ENCODE data around the gene RASSF5. TPM values are rescaled to one million over a fixed set of nuclear protein-coding genes. Genes with fewer than 3 reads are reported as not detected.

Gene RASSF5
- total and polyA plus RNA-seq, 10 of the 15 experiments (the other 5 are each of a cell fraction or from before 2014, with no cell fraction given) = 14.0 to 89.6 (median 68.9) TPM

- in situ Hi-C loops (cut with MboI) = no loop called here
- ChIA-PET RAD21 (ENCODE audit: unreplicated experiment) (no interaction called here), POLR2A (no interaction called here), CTCF (interaction anchor here (6.0 kb wide), 1 partner anchor 50 kb away, joined by 44 read pairs; no protein-coding TSS in a partner anchor), SMC1A (ENCODE audit: uncharacterized antibody, unreplicated experiment) (interaction anchor here (1.2 to 1.4 kb wide), 2 partner anchors 71 to 89 kb away, joined by 3 read pairs; partner anchors contain the start of gene RASSF5)
- no peak overlapping the region for H3K27ac ChIP-seq (ENCODE audit: control insufficient read depth, insufficient read depth)
- H3K36me3 ChIP-seq (ENCODE audit: control insufficient read depth in 2 of 2, insufficient read depth in 2 of 2, low read length in 1 of 2) = peaks cover 14 to 25% of the 10 kb centered on the region in 2 experiments
- H2AFZ ChIP-seq (ENCODE audit: control insufficient read depth, low read depth, low read length) = no peak overlapping the region
- no peak overlapping the region for H3K9ac ChIP-seq (ENCODE audit: control insufficient read depth, insufficient read depth, low read length)
- H3K9me3 ChIP-seq (replicated peaks; ENCODE audit: control insufficient read depth, insufficient read depth, low read length) = no peaks in the 10 kb centered on the region
- H4K20me1 ChIP-seq (ENCODE audit: control insufficient read depth, insufficient read depth) = no peaks in the 10 kb centered on the region
- intact Hi-C loops (cut with micrococcal nuclease; ENCODE audit: unreplicated experiment) = no loop called here
- ATAC-seq (no peak), DNase-seq (ENCODE audit: low read depth, low spot score) (no peak), FAIRE-seq (no peak)
- no peaks in the 10 kb centered on the region for H3K4me1 ChIP-seq (ENCODE audit: control insufficient read depth, insufficient read depth, low read length)
- H3K4me3 ChIP-seq = no peak overlapping the region
- BruUV-seq (replicated peaks) = no TSS peak
- WGBS (ENCODE audit: insufficient coverage, insufficient replicate concordance, low lambda C conversion rate, missing lambda C conversion rate) = 97% methylated on average over 7 of the region's 7 CpGs
- H3K79me2 ChIP-seq (ENCODE audit: control insufficient read depth, insufficient read depth, low read length) = no peaks in the 10 kb centered on the region
- no peak overlapping the region for H3K4me2 ChIP-seq (ENCODE audit: control insufficient read depth, insufficient read depth)
- H3K27me3 ChIP-seq (replicated peaks in 1 of 2; ENCODE audit: control insufficient read depth in 2 of 2, insufficient read depth in 2 of 2, low read length in 1 of 2) = no peaks in the 10 kb centered on the region
- TF ChIP-seq ATF7 (IDR thresholded peaks at IDR 0.05; ENCODE audit: low read depth) (no peak), ZBTB4 (CRISPR knock-in tag; IDR thresholded peaks at IDR 0.05) (no peak), RUNX3 (IDR thresholded peaks at IDR 0.05; ENCODE audit: low read length) (no peak), CHD4 (IDR thresholded peaks at IDR 0.05) (no peak), HDAC2 (IDR thresholded peaks at IDR 0.05) (no peak), RAD21 (IDR thresholded peaks at IDR 0.05; ENCODE audit: insufficient read depth, low read depth, low read length) (no peak), IKZF2 (IDR thresholded peaks at IDR 0.05) (no peak), TCF12 (IDR thresholded peaks at IDR 0.05; ENCODE audit: low read depth, low read length) (no peak), ZNF687 (IDR thresholded peaks at IDR 0.05) (no peak), USF2 (IDR thresholded peaks at IDR 0.05; ENCODE audit: borderline replicate concordance, low read depth, low read length) (no peak), EED (IDR thresholded peaks at IDR 0.05; ENCODE audit: low read depth) (no peak)
These were observed 88.4 kb downstream of the RASSF5 start for GRCh38 chr1:206595581-206596318.
